WTC11 (cell line): ENCODE measurements around the gene SPNS2. TPM values are rescaled to one million over a fixed set of nuclear protein-coding genes. Genes with fewer than 3 reads are reported as not detected.

Source experiments
- ATAC-seq: fragments of 200-7000 bp; cut with Tn5 transposase; 2 replicates; pipeline ENCODE4 v1.10.0; 2021; ENCODE audit warnings: mild to moderate bottlenecking, moderate library complexity
- CTCF ChIA-PET: fragments of 300-600 bp; sonication (Branson Sonifier 250); formaldehyde crosslinking; loops from one replicate; lab custom pipeline; 2021; ENCODE audit warnings: antibody characterized with exemption; lab: Charles Lee
- POLR2A ChIA-PET: fragments of 350-600 bp; sonication (Branson Sonifier 250); formaldehyde crosslinking; loops from one replicate; lab custom pipeline; 2021; ENCODE audit warnings: antibody characterized with exemption; lab: Charles Lee
- DNase-seq: peaks from one replicate; pipeline ENCODE4 v3.0.0; 2021; ENCODE audit warnings: low spot score
- H3K27ac Mint-ChIP-seq: 2 replicates; pipeline ENCODE4 v1.8.0; 2021; ENCODE audit warnings: mixed read lengths
- H3K27me3 Mint-ChIP-seq: 2 replicates; pipeline ENCODE4 v1.8.0; 2021; ENCODE audit warnings: low read depth, mild to moderate bottlenecking, moderate library complexity, mixed read lengths
- H3K36me3 Mint-ChIP-seq: 2 replicates; pipeline ENCODE4 v1.8.0; 2021; ENCODE audit warnings: mixed read lengths
- H3K4me1 Mint-ChIP-seq: 2 replicates; pipeline ENCODE4 v1.8.0; 2022; ENCODE audit warnings: mixed read lengths
- H3K4me3 Mint-ChIP-seq: 2 replicates; pipeline ENCODE4 v1.8.0; 2021; ENCODE audit warnings: mild to moderate bottlenecking, moderate library complexity, mixed read lengths
- H3K9me3 Mint-ChIP-seq: 2 replicates; pipeline ENCODE4 v1.8.0; 2021; ENCODE audit warnings: mixed read lengths
- ATF1 ChIP-seq: sonication (generic); formaldehyde crosslinking; IDR thresholded peaks from 2 replicates; pipeline ENCODE4 v1.8.1; 2023; ENCODE audit warnings: mild to moderate bottlenecking, moderate library complexity, missing genetic modification reagents
- CBFB ChIP-seq: sonication (generic); formaldehyde crosslinking; IDR thresholded peaks from 2 replicates; pipeline ENCODE4 v1.8.1; 2022; ENCODE audit warnings: mild to moderate bottlenecking, low read depth, missing genetic modification reagents
- CTCF ChIP-seq: fragments of 200-600 bp; IDR thresholded peaks from 2 replicates; pipeline ENCODE4 v1.8.0; 2022; ENCODE audit warnings: antibody characterized with exemption
- ERG ChIP-seq: fragments of 250-450 bp; sonication (Bioruptor Pico); IDR thresholded peaks from 2 replicates; pipeline ENCODE4 v1.8.0; 2021; ENCODE audit warnings: mild to moderate bottlenecking
- KAT7 ChIP-seq: sonication (generic); formaldehyde crosslinking; IDR thresholded peaks from 2 replicates; pipeline ENCODE4 v1.8.1; 2023; ENCODE audit warnings: missing genetic modification reagents, mild to moderate bottlenecking, borderline replicate concordance
- PRRX2 ChIP-seq: fragments of 250-450 bp; sonication (Bioruptor Pico); IDR thresholded peaks from 2 replicates; pipeline ENCODE4 v1.8.0; 2021; ENCODE audit warnings: mild to moderate bottlenecking
- RELA ChIP-seq: sonication (generic); formaldehyde crosslinking; IDR thresholded peaks from 2 replicates; pipeline ENCODE4 v1.8.1; 2022; ENCODE audit warnings: missing genetic modification reagents, mild to moderate bottlenecking, borderline replicate concordance
- ZNF121 ChIP-seq: sonication (generic); formaldehyde crosslinking; IDR thresholded peaks from 2 replicates; pipeline ENCODE4 v1.8.0; 2023; ENCODE audit warnings: missing genetic modification reagents
- ZNF263 ChIP-seq: sonication (generic); formaldehyde crosslinking; IDR thresholded peaks from 2 replicates; pipeline ENCODE4 v1.8.1; 2022; ENCODE audit warnings: low read depth, mild to moderate bottlenecking, moderate library complexity, missing genetic modification reagents
- ZNF532 ChIP-seq: fragments of 250-450 bp; sonication (Bioruptor Pico); IDR thresholded peaks from 2 replicates; pipeline ENCODE4 v1.9.0; 2021; ENCODE audit warnings: mild to moderate bottlenecking, borderline replicate concordance
- ZNF671 ChIP-seq: fragments of 250-450 bp; sonication (Bioruptor Pico); IDR thresholded peaks from 2 replicates; pipeline ENCODE4 v1.8.0; 2021; ENCODE audit warnings: mild to moderate bottlenecking
- total RNA-seq: library from RNA; stranded (reverse); gene quantifications from 3 replicates; pipeline ENCODE4 v1.2.3, GENCODE V29; 2021
- TF ChIP-seq, protein P1 (sequence below): fragments of 250-450 bp; sonication (Bioruptor Pico); IDR thresholded peaks from 2 replicates; pipeline ENCODE4 v2.1.2; 2022; ENCODE audit warnings: mild to moderate bottlenecking, moderate library complexity
- TF ChIP-seq, protein P2 (sequence below): sonication (generic); formaldehyde crosslinking; IDR thresholded peaks from 2 replicates; pipeline ENCODE4 v1.8.0; 2022; ENCODE audit warnings: mild to moderate bottlenecking, missing genetic modification reagents
- TF ChIP-seq, protein P3 (sequence below): sonication (generic); formaldehyde crosslinking; IDR thresholded peaks from 2 replicates; pipeline ENCODE4 v1.8.1; 2022; ENCODE audit warnings: low read depth, mild to moderate bottlenecking, moderate library complexity, missing genetic modification reagents, borderline replicate concordance
- TF ChIP-seq, protein P4 (sequence below): sonication (generic); formaldehyde crosslinking; IDR thresholded peaks from 2 replicates; pipeline ENCODE4 v1.8.0; 2023; ENCODE audit warnings: missing genetic modification reagents, mild to moderate bottlenecking, borderline replicate concordance

Gene SPNS2
- total RNA-seq, 1 experiment from 2014 or later, result 0.87 TPM

DNA sequence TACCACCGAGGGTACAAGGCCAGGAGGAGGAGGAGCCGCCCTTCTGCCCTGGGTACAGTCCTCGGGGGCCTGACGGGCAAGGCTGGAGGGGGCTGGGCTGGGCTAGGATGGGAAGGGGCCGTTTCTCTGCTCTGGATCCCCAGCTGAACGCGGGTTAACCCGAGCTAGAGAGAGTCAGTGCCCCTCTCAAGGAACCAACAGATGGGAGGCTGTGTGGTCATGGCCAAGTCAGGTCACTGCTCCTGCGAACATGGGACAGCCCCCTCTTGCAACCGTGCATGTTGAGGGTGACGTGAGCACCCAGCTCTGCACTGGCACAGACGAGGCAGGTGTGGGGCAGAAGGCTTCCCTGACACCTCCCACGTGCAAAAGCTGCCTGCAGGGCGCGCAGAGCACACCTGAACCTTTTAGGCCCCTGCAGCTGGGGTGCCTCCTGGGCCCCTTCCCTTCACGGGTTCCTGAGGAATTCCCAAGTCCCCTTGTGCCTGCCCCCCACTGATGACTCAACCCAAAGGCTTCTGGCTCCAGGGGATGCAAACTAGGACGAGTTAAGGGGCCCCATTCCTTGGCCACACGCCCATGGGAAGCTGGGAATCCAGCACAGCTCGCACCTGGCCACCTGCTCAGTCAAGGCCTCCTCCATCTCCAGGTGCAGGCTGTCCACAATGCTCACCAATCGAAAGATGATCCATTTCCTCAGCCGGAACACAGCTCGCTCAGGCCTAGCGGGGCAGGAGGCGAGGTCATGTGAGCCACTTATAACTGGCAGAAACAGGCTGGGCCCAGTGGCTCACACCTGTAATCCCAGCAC lies 50.2 kb downstream of the SPNS2 start:
- Mint-ChIP-seq H3K4me1 (peaks cover 7% of the 10 kb centered on the region; the same call in 1 of the 2 replicates), H3K9me3 (no peaks in the 10 kb centered on the region)

More for the DNA sequence above, 50.2 kb downstream of the SPNS2 start:
- Mint-ChIP-seq H3K27me3 (no peaks in the 10 kb centered on the region), H3K27ac (no peak overlapping the region), H3K4me3 (no peak overlapping the region), H3K36me3 (peaks cover 52% of the 10 kb centered on the region)
- DNase-seq (no peak), ATAC-seq (no peak)
- no peak for TF ChIP-seq CTCF
- TF ChIP-seq ERG (CRISPR knock-in tag), result no peak
- no peak for TF ChIP-seq ZNF121
- TF ChIP-seq ATF1, result no peak
- no peak for TF ChIP-seq KAT7
- TF ChIP-seq, protein P1, sequence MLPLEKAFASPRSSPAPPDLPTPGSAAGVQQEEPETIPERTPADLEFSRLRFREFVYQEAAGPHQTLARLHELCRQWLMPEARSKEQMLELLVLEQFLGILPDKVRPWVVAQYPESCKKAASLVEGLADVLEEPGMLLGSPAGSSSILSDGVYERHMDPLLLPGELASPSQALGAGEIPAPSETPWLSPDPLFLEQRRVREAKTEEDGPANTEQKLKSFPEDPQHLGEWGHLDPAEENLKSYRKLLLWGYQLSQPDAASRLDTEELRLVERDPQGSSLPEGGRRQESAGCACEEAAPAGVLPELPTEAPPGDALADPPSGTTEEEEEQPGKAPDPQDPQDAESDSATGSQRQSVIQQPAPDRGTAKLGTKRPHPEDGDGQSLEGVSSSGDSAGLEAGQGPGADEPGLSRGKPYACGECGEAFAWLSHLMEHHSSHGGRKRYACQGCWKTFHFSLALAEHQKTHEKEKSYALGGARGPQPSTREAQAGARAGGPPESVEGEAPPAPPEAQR (CRISPR knock-in tag), result no peak
- TF ChIP-seq ZNF671 (CRISPR knock-in tag), result no peak
- no peak for TF ChIP-seq PRRX2 (CRISPR knock-in tag)
- no peak for TF ChIP-seq RELA
- TF ChIP-seq, protein P2, sequence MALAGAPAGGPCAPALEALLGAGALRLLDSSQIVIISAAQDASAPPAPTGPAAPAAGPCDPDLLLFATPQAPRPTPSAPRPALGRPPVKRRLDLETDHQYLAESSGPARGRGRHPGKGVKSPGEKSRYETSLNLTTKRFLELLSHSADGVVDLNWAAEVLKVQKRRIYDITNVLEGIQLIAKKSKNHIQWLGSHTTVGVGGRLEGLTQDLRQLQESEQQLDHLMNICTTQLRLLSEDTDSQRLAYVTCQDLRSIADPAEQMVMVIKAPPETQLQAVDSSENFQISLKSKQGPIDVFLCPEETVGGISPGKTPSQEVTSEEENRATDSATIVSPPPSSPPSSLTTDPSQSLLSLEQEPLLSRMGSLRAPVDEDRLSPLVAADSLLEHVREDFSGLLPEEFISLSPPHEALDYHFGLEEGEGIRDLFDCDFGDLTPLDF (CRISPR knock-in tag), result no peak
- TF ChIP-seq, protein P3, sequence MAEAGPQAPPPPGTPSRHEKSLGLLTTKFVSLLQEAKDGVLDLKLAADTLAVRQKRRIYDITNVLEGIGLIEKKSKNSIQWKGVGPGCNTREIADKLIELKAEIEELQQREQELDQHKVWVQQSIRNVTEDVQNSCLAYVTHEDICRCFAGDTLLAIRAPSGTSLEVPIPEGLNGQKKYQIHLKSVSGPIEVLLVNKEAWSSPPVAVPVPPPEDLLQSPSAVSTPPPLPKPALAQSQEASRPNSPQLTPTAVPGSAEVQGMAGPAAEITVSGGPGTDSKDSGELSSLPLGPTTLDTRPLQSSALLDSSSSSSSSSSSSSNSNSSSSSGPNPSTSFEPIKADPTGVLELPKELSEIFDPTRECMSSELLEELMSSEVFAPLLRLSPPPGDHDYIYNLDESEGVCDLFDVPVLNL, result no peak
- TF ChIP-seq ZNF532, result no peak
- TF ChIP-seq CBFB (CRISPR knock-in tag), result no peak
- no peak for TF ChIP-seq ZNF263
- TF ChIP-seq, protein P4, sequence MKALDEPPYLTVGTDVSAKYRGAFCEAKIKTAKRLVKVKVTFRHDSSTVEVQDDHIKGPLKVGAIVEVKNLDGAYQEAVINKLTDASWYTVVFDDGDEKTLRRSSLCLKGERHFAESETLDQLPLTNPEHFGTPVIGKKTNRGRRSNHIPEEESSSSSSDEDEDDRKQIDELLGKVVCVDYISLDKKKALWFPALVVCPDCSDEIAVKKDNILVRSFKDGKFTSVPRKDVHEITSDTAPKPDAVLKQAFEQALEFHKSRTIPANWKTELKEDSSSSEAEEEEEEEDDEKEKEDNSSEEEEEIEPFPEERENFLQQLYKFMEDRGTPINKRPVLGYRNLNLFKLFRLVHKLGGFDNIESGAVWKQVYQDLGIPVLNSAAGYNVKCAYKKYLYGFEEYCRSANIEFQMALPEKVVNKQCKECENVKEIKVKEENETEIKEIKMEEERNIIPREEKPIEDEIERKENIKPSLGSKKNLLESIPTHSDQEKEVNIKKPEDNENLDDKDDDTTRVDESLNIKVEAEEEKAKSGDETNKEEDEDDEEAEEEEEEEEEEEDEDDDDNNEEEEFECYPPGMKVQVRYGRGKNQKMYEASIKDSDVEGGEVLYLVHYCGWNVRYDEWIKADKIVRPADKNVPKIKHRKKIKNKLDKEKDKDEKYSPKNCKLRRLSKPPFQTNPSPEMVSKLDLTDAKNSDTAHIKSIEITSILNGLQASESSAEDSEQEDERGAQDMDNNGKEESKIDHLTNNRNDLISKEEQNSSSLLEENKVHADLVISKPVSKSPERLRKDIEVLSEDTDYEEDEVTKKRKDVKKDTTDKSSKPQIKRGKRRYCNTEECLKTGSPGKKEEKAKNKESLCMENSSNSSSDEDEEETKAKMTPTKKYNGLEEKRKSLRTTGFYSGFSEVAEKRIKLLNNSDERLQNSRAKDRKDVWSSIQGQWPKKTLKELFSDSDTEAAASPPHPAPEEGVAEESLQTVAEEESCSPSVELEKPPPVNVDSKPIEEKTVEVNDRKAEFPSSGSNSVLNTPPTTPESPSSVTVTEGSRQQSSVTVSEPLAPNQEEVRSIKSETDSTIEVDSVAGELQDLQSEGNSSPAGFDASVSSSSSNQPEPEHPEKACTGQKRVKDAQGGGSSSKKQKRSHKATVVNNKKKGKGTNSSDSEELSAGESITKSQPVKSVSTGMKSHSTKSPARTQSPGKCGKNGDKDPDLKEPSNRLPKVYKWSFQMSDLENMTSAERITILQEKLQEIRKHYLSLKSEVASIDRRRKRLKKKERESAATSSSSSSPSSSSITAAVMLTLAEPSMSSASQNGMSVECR (CRISPR knock-in tag), result no peak
- POLR2A ChIA-PET, result no interaction called here
- CTCF ChIA-PET, result interaction anchor here (0.5 to 0.6 kb wide), 4 partner anchors 9 to 1707 kb away, joined by 4 to 7 read pairs (median 4); no protein-coding TSS in a partner anchor
